GM12865 (cell line): ENCODE results near the gene PXMP2.

Experiments
- DNase-seq: peaks from one replicate; pipeline ENCODE4 v3.0.0; 2010; ENCODE audit warnings: low read depth
- H3K4me3 ChIP-seq: 2 replicates; pipeline ENCODE4 v1.5.1; 2011; ENCODE audit warnings: mild to moderate bottlenecking, low read depth, low read length, control low read depth
- TF ChIP-seq, protein P1 (sequence below): IDR thresholded peaks from 2 replicates; pipeline ENCODE4 v1.5.1; 2011; ENCODE audit warnings: low read length, control low read depth, low read depth, inconsistent platforms; ENCODE audit not compliant: insufficient read depth; ENCODE audit errors: missing control alignments

PXMP2 gene

GRCh38 chr12:132653567-132654290 lies 33.7 kb upstream of the PXMP2 start:
- no peak for DNase-seq
- no peak overlapping the region for H3K4me3 ChIP-seq
- TF ChIP-seq, protein P1, sequence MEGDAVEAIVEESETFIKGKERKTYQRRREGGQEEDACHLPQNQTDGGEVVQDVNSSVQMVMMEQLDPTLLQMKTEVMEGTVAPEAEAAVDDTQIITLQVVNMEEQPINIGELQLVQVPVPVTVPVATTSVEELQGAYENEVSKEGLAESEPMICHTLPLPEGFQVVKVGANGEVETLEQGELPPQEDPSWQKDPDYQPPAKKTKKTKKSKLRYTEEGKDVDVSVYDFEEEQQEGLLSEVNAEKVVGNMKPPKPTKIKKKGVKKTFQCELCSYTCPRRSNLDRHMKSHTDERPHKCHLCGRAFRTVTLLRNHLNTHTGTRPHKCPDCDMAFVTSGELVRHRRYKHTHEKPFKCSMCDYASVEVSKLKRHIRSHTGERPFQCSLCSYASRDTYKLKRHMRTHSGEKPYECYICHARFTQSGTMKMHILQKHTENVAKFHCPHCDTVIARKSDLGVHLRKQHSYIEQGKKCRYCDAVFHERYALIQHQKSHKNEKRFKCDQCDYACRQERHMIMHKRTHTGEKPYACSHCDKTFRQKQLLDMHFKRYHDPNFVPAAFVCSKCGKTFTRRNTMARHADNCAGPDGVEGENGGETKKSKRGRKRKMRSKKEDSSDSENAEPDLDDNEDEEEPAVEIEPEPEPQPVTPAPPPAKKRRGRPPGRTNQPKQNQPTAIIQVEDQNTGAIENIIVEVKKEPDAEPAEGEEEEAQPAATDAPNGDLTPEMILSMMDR, result no peak

DNA sequence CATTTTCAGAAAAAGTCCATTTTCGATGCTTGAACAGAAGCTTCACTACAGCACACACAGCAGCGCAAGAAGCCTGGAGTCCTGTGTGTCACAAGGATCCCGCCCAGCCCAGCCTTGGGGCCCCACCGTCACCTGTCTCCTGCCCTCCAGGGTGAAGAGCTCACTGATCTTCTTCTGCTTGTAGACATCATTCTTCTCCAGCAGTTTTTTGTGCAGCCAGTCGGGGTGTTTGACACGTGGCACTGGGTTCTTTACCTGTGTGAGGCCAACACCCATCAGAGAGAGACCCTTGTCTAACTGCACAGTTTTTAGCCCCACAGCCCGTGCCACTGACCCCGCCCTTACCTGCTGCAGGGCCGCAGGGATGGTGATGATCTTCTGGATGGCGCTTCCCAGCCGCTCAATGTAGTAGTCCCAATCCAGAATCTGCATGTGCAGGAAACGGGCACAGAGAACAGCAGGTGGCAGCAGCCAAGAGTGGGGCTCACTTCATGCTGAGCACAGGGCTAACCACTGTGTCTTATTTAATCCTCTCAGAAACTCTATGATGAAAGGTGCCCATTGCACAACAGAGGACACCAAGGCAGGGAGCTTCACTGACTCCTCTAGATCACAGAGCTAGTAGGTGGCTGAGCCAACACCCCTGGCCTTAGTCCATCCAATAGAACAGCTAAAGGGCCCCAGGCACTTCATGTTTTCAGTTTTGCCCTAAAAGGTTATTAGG lies 30.2 kb upstream of the PXMP2 start:
- DNase-seq, result no peak
- H3K4me3 ChIP-seq, result no peak overlapping the region
- TF ChIP-seq, protein P1, result no peak

DNA sequence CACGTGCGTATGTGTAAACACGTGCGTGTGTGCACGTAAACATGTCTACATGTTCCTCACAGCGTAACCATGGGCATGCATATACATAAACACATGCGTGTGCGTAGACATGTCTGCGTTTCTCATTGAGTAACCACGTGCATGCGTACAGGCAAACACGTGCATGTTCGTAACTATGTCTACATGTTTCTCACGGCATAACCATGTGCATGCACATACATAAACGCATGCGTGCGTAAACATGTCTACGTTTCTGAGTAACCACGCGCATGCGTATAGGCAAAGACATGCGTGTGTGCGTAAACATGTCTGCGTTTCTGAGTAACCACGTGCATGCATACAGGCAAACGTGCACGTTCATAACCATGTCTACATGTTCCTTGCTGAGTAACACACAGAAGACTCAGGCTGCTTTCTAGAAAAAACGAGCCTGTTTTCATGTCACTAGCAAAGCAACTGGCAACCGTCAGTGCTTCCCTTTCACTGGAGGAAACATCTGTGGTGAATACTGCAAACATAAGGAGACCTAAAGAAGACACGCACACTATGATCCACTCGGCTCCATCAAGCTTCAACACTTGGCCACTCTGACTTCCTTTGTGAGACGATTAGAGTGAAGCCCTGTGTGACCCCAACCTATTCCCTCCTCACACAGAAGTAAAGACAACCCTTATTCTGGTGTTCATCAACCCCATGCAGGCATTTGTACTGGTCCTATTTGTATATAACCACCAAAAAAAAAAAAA lies 29.1 kb upstream of the PXMP2 start:
- no peak for DNase-seq
- TF ChIP-seq, protein P1, result no peak
- H3K4me3 ChIP-seq, result no peak overlapping the region

DNA sequence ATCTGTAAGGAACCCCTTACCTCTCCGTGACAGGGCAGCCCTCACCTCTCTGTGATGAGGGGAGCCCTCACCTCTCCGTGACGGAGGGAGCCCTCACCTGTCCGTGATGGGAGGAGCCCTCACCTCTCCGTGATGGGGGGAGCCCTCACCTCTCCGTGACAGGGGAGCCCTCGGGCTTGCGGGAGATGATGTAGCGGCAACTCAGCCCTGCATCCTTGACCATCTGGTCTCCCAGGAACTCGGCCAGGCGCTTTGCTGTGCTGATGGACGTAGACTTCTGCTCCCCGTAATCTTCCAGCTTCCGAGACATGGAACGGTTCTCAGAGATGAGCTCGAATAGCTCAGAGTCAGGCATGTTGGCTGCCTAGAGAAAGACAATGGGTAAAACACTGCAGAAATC lies 28.2 kb upstream of the PXMP2 start:
- no peak for DNase-seq
- H3K4me3 ChIP-seq, result no peak overlapping the region
- TF ChIP-seq, protein P1, result no peak

DNA sequence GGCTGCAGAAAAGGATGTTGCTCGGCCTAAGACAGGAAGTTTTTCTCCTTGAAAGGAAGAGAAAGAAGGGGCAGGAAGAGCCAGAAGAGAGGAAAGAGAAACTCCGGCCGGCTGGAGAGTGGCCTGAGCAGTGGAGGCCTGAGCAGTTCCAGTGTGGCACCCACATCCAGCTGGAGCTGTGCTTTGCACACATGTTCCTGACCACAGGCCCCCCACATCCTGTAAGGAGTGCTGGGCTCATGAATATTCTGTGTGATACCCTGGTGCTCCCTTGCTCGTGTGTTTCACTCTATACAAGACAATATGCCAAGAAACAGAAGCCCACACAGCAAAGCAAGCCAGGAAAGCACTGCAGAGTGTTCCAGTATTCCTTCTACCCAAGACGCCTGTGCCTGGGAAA lies 27.3 kb upstream of the PXMP2 start:
- no peak for DNase-seq
- no peak overlapping the region for H3K4me3 ChIP-seq
- TF ChIP-seq, protein P1, result no peak

GRCh38 chr12:132660996-132661395 lies 26.4 kb upstream of the PXMP2 start:
- H3K4me3 ChIP-seq, result no peak overlapping the region
- TF ChIP-seq, protein P1, result no peak
- no peak for DNase-seq
